Right lobe of liver (tissue), 6 donors: ENCODE data around the gene PCSK6. TPM values are rescaled to one million over a fixed set of nuclear protein-coding genes. Genes with fewer than 3 reads are reported as not detected.

Experiments
- ATAC-seq, 4 donors: fragments of 200-7000 bp; cut with Tn5 transposase; one replicate each; pipeline ENCODE4 v1.9.1; 2020; ENCODE audit warnings: mild to moderate bottlenecking in 4 of 4, moderate library complexity in 4 of 4
- DNase-seq, 3 donors: peaks; one replicate each; pipeline ENCODE4 v3.0.0-alpha.2; 2020
- H3K27ac ChIP-seq, 3 donors: fragments of 200-600 bp; one replicate each; pipeline ENCODE4 v1.8.0; 2022
- H3K27me3 ChIP-seq, 2 donors: fragments of 200-600 bp; one replicate each; pipeline ENCODE4 v1.8.0; 2022
- H3K36me3 ChIP-seq, 4 donors: fragments of 200-600 bp; sonication (generic) in 1 of 4; one replicate each; pipeline versions ENCODE4 v1.5.1 to v1.8.0; 2017 to 2022; ENCODE audit warnings: control low read depth in 1 of 4
- H3K4me1 ChIP-seq, 4 donors: fragments of 200-600 bp; sonication (generic) in 1 of 4; one replicate each; pipeline versions ENCODE4 v1.5.1 to v1.8.0; 2017 to 2022; ENCODE audit warnings: control low read depth in 1 of 4
- H3K4me3 ChIP-seq, 3 donors: fragments of 200-600 bp; one replicate each; pipeline ENCODE4 v1.8.0; 2022
- H3K9me3 ChIP-seq, 4 donors: fragments of 200-600 bp; sonication (generic) in 1 of 4; one replicate each; pipeline versions ENCODE4 v1.5.1 to v1.8.0; 2017 to 2022; ENCODE audit warnings: control low read depth in 1 of 4
- CTCF ChIP-seq, 4 donors: fragments of 200-600 bp in 3 of 4; fragments of 450-650 bp in 1 of 4; IDR thresholded peaks; one replicate each; pipeline versions ENCODE4 v1.5.1 to v1.8.0; 2016 to 2022; ENCODE audit warnings: antibody characterized with exemption in 4 of 4, mild to moderate bottlenecking in 2 of 4
- POLR2A ChIP-seq: fragments of 450-650 bp; IDR thresholded peaks from one replicate; pipeline ENCODE4 v1.6.1; 2017; ENCODE audit warnings: antibody characterized with exemption, mild to moderate bottlenecking
- WGBS: methylation state at CpG from one replicate; pipeline ENCODE4 v1.1.6; 2018; ENCODE audit warnings: low coverage, low lambda C conversion rate; ENCODE audit not compliant: insufficient coverage; ENCODE audit errors: missing lambda C conversion rate; 5-methylcytosine and 5-hydroxymethylcytosine counted together
- intact Hi-C, 2 donors: fragments of 100-400 bp; cut with DNase I; formaldehyde crosslinking; loops; one replicate each; pipeline versions ENCODE4 v1.11.2 to v1.14.1; 2022
- total RNA-seq, 6 experiments: library from RNA; depleted of rRNA in 2 of 6; stranded (reverse); fragments of >200 nt in 2 of 6; fragmentation: NEBNext Ultra II Directional in 3 of 6; extraction: Animal tissue kit (Norgen Biotek cat#: 25700) in 3 of 6; gene quantifications; one replicate each; pipeline versions ENCODE4 v1.1.0 to v1.2.4, GENCODE V29; 2016 to 2023
- donor health status: DM: no; HTN: yes; CAD: no.
- donor health status: DM: no; HTN: no; CAD: no.
- donor health status: DM: no; HTN: no; CAD: no.
- donor health status: DM: no; HTN: yes; CAD: no.
- donor health status: DM: no; HTN: yes; CAD: no.

Gene PCSK6
- total RNA-seq, 6 experiments from 2014 or later = 165 to 218 (median 207) TPM

GRCh38 chr15:101382544-101382943, 107.0 kb downstream of the PCSK6 start:
- WGBS = 24% methylated on average over 7 of the region's 7 CpGs
- TF ChIP-seq CTCF (IDR thresholded peaks at IDR 0.05) (no peak), POLR2A (no peak)
- peaks cover 0 to 22% (median 10%) of the 10 kb centered on the region in 4 donors for H3K4me1 ChIP-seq
- peak overlapping the region in 2 of 3 donors; percentile 16 to 27 for H3K27ac ChIP-seq
- no peaks in the 10 kb centered on the region for H3K9me3 ChIP-seq
- ATAC-seq (peak; percentile 24 to 74 (median 66)), DNase-seq (peak in 1 of 3 donors; percentile 47)
- no peak overlapping the region for H3K4me3 ChIP-seq
- intact Hi-C loops = loop anchor here in 1 of 2 donors (10.0 kb wide), 1 partner anchor 182 kb away; no protein-coding TSS in a partner anchor
- H3K36me3 ChIP-seq = peaks cover 0 to 51% (median 20%) of the 10 kb centered on the region in 4 donors
- H3K27me3 ChIP-seq = no peaks in the 10 kb centered on the region

GRCh38 chr15:101381671-101382212, 107.8 kb downstream of the PCSK6 start:
- Histone ChIP-seq H3K27ac (peak overlapping the region in 2 of 3 donors; percentile 16 to 27), H3K27me3 (no peaks in the 10 kb centered on the region), H3K9me3 (no peaks in the 10 kb centered on the region), H3K4me3 (no peak overlapping the region), H3K36me3 (peaks cover 0 to 43% (median 17%) of the 10 kb centered on the region in 4 donors), H3K4me1 (peaks cover 0 to 31% (median 14%) of the 10 kb centered on the region in 4 donors)
- intact Hi-C loops = loop anchor here in 1 of 2 donors (10.0 kb wide), 1 partner anchor 183 kb away; no protein-coding TSS in a partner anchor
- TF ChIP-seq CTCF (IDR thresholded peaks at IDR 0.05) (no peak), POLR2A (no peak)
- WGBS = 74% methylated on average over 8 of the region's 14 CpGs
- DNase-seq (peak in 1 of 3 donors; percentile 46), ATAC-seq (no peak)

GRCh38 chr15:101380146-101380545, 109.4 kb downstream of the PCSK6 start:
- WGBS = 77% methylated on average over 8 of the region's 15 CpGs
- peaks cover 0 to 34% (median 15%) of the 10 kb centered on the region in 4 donors for H3K36me3 ChIP-seq
- DNase-seq = no peak
- ATAC-seq = no peak
- no peaks in the 10 kb centered on the region for H3K27me3 ChIP-seq
- intact Hi-C loops = loop anchor here in 1 of 2 donors (10.0 kb wide), 1 partner anchor 185 kb away; no protein-coding TSS in a partner anchor
- no peak overlapping the region for H3K27ac ChIP-seq
- H3K9me3 ChIP-seq = no peaks in the 10 kb centered on the region
- peaks cover 0 to 45% (median 19%) of the 10 kb centered on the region in 4 donors for H3K4me1 ChIP-seq
- TF ChIP-seq POLR2A (no peak), CTCF (IDR thresholded peaks at IDR 0.05) (no peak)
- H3K4me3 ChIP-seq = no peak overlapping the region

- Histone ChIP-seq H3K9me3 (no peaks in the 10 kb centered on the region), H3K36me3 (peaks cover 0 to 32% (median 15%) of the 10 kb centered on the region in 4 donors), H3K27ac (no peak overlapping the region), H3K4me3 (no peak overlapping the region), H3K27me3 (no peaks in the 10 kb centered on the region), H3K4me1 (peaks cover 0 to 50% (median 19%) of the 10 kb centered on the region in 4 donors)
- WGBS = 90% methylated on average over 10 of the region's 15 CpGs
- TF ChIP-seq CTCF (IDR thresholded peaks at IDR 0.05) = no peak
- TF ChIP-seq POLR2A = no peak
- ATAC-seq (no peak), DNase-seq (peak in 1 of 3 donors; percentile 17)
- intact Hi-C loops = loop anchor here in 1 of 2 donors (10.0 kb wide), 1 partner anchor 185 kb away; no protein-coding TSS in a partner anchor
Measured at GRCh38 chr15:101379647-101380046, 109.9 kb downstream of the PCSK6 start.
